Activated T-cell treated with anti-CD3 and anti-CD28 coated beads, Interleukin-2, amount 50 U/mL, for 24 hours (primary cell): ENCODE data around the gene GNAZ.

Source experiments
- DNase-seq: peaks from one replicate; pipeline ENCODE4 v3.0.0-alpha.2; 2020
- H3K27ac Mint-ChIP-seq: 2 replicates; pipeline ENCODE4 v1.8.0; 2020; ENCODE audit warnings: mild to moderate bottlenecking, mixed read lengths
- H3K27me3 Mint-ChIP-seq: 2 replicates; pipeline ENCODE4 v1.8.0; 2020; ENCODE audit warnings: mixed read lengths
- H3K36me3 Mint-ChIP-seq: 2 replicates; pipeline ENCODE4 v1.8.0; 2020; ENCODE audit warnings: low read depth, mixed read lengths
- H3K4me1 Mint-ChIP-seq: 2 replicates; pipeline ENCODE4 v1.8.0; 2020; ENCODE audit warnings: low read depth, mixed read lengths
- H3K4me3 Mint-ChIP-seq: 2 replicates; pipeline ENCODE4 v1.8.0; 2020; ENCODE audit warnings: mild to moderate bottlenecking, moderate library complexity, mixed read lengths
- H3K9me3 Mint-ChIP-seq: 2 replicates; pipeline ENCODE4 v1.8.0; 2020; ENCODE audit warnings: mixed read lengths

The GNAZ gene

DNA sequence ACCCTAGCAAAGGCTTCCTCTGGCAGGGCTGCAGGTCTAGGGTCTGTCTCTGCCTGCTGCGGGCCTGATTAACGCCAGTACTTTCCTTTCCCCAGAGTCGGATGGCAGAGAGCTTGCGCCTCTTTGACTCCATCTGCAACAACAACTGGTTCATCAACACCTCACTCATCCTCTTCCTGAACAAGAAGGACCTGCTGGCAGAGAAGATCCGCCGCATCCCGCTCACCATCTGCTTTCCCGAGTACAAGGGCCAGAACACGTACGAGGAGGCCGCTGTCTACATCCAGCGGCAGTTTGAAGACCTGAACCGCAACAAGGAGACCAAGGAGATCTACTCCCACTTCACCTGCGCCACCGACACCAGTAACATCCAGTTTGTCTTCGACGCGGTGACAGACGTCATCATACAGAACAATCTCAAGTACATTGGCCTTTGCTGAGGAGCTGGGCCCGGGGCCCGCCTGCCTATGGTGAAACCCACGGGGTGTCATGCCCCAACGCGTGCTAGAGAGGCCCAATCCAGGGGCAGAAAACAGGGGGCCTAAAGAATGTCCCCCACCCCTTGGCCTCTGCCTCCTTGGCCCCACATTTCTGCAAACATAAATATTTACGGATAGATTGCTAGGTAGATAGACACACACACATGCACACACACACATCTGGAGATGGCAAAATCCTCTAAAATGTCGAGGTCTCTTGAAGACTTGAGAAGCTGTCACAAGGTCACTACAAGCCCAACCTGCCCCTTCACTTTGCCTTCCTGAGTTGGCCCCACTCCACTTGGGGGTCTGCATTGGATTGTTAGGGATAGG, 52.9 kb downstream of the GNAZ start:
- H3K27me3 Mint-ChIP-seq, result no peaks in the 10 kb centered on the region
- H3K4me3 Mint-ChIP-seq, result no peak overlapping the region
- H3K27ac Mint-ChIP-seq, result no peak overlapping the region
- peaks cover 14% of the 10 kb centered on the region for H3K4me1 Mint-ChIP-seq
- peaks cover 5% of the 10 kb centered on the region for H3K36me3 Mint-ChIP-seq
- no peak for DNase-seq
- no peaks in the 10 kb centered on the region for H3K9me3 Mint-ChIP-seq

GRCh38 chr22:23123804-23124254, 53.5 kb downstream of the GNAZ start:
- H3K4me3 Mint-ChIP-seq, result no peak overlapping the region
- H3K36me3 Mint-ChIP-seq, result peaks cover 5% of the 10 kb centered on the region
- peaks cover 14% of the 10 kb centered on the region for H3K4me1 Mint-ChIP-seq
- no peaks in the 10 kb centered on the region for H3K27me3 Mint-ChIP-seq
- H3K27ac Mint-ChIP-seq, result no peak overlapping the region
- no peaks in the 10 kb centered on the region for H3K9me3 Mint-ChIP-seq
- DNase-seq, result no peak

GRCh38 chr22:23124611-23125511, 54.5 kb downstream of the GNAZ start:
- H3K27ac Mint-ChIP-seq, result no peak overlapping the region
- peaks cover 6% of the 10 kb centered on the region for H3K4me1 Mint-ChIP-seq
- H3K36me3 Mint-ChIP-seq, result no peaks in the 10 kb centered on the region
- no peak for DNase-seq
- H3K4me3 Mint-ChIP-seq, result no peak overlapping the region
- no peaks in the 10 kb centered on the region for H3K9me3 Mint-ChIP-seq
- no peaks in the 10 kb centered on the region for H3K27me3 Mint-ChIP-seq

DNA sequence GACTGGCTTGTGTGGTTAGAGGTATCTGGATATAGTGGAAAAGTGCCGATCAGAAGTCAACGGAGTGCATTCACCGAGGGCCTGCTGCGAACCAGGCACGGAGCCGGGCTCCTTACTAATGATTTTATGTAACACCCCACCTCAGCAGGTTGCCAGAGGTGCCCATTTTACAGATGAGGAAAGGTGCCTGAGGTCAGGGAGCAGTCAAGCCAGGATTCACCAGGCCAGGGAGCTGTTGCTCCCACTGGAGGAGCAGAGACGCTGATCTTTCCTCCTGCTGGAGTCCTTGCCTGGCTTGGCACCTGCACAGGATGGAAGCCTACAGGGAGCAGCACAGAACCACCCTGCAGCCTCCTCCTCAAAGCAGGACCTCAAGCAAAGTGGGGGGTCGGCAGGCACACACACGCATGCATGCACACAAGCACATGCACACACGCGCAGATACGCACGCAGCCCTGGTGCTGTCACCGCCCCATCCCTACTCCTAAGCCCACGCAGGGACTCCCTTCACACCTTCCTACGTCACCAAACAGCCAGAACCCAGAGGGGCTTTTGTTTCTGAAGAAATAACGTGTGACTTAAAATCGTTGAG, 55.3 kb downstream of the GNAZ start:
- Mint-ChIP-seq H3K36me3 (no peaks in the 10 kb centered on the region), H3K27me3 (no peaks in the 10 kb centered on the region), H3K4me3 (no peak overlapping the region), H3K27ac (no peak overlapping the region), H3K9me3 (no peaks in the 10 kb centered on the region), H3K4me1 (peaks cover 3% of the 10 kb centered on the region)
- DNase-seq, result no peak

GRCh38 chr22:23126165-23127054, 56.1 kb downstream of the GNAZ start:
- Mint-ChIP-seq H3K4me1 (peaks cover 3% of the 10 kb centered on the region), H3K27me3 (no peaks in the 10 kb centered on the region), H3K27ac (no peak overlapping the region), H3K4me3 (no peak overlapping the region), H3K9me3 (no peaks in the 10 kb centered on the region), H3K36me3 (no peaks in the 10 kb centered on the region)
- DNase-seq, result no peak

DNA sequence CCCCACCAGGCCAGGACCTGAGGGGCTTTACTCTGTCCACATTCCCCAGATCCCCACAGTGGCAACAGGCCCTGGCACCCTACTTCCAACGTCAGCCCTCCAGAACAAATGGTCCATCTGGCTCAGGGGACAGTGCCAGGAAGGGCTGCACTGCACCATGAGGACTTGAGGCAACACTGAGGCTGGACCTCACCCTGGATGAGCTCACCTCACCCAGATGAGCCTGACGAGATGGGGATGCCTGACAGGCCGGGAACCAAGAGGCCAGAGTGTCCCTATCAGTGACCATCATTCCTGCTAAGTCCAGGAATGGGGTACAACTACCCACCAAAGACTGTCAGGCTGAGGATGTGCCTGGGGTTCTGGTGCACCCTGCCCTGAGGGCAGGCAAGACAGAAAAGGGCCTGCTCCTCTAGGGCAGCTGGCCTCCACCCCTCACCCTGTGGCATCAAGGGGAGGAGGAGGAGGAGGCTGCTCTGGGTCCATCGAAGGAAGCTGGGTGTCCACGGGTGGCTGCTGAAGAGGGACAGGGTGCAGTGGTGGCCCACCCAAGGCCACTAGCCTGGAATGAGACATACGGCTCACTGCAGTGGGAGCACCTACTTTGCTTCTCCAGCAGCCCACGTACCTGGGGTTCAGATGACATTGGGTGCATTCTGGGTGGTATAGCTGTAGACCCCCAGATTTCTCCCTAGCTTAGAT, 56.9 kb downstream of the GNAZ start:
- DNase-seq, result no peak
- H3K27ac Mint-ChIP-seq, result no peak overlapping the region
- no peaks in the 10 kb centered on the region for H3K27me3 Mint-ChIP-seq
- peaks cover 3% of the 10 kb centered on the region for H3K4me1 Mint-ChIP-seq
- H3K36me3 Mint-ChIP-seq, result no peaks in the 10 kb centered on the region
- no peaks in the 10 kb centered on the region for H3K9me3 Mint-ChIP-seq
- H3K4me3 Mint-ChIP-seq, result no peak overlapping the region

DNA sequence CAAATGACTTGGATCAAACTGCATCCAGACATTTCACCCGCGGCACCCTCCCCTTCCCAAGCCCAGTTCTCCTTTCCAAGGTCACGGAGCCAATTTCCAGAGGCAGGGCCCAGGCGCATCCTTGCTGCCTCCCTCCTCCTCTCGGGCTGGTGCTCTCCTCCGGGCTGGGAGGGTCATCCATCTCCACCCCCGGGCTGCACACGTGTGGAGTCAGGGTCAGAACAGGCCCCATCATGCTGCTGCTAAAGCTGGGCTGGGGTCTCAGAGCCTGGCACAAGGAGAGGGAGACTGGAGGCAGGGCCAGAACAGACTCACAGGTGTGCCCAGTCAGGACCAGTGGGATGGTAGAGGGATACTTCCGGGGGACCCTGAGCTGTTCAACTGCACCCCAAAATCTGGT, 57.5 kb downstream of the GNAZ start:
- no peak for DNase-seq
- no peaks in the 10 kb centered on the region for H3K9me3 Mint-ChIP-seq
- H3K36me3 Mint-ChIP-seq, result no peaks in the 10 kb centered on the region
- no peak overlapping the region for H3K27ac Mint-ChIP-seq
- peaks cover 3% of the 10 kb centered on the region for H3K4me1 Mint-ChIP-seq
- H3K27me3 Mint-ChIP-seq, result no peaks in the 10 kb centered on the region
- H3K4me3 Mint-ChIP-seq, result no peak overlapping the region

- Mint-ChIP-seq H3K4me1 (peaks cover 3% of the 10 kb centered on the region), H3K27me3 (no peaks in the 10 kb centered on the region), H3K9me3 (no peaks in the 10 kb centered on the region), H3K4me3 (no peak overlapping the region), H3K27ac (no peak overlapping the region), H3K36me3 (no peaks in the 10 kb centered on the region)
- DNase-seq, result peak; percentile 82
Measured at GRCh38 chr22:23128269-23129108, 58.2 kb downstream of the GNAZ start.

GRCh38 chr22:23129149-23129548, 58.8 kb downstream of the GNAZ start:
- no peak overlapping the region for H3K4me3 Mint-ChIP-seq
- H3K9me3 Mint-ChIP-seq, result no peaks in the 10 kb centered on the region
- no peaks in the 10 kb centered on the region for H3K27me3 Mint-ChIP-seq
- H3K4me1 Mint-ChIP-seq, result peaks cover 3% of the 10 kb centered on the region
- DNase-seq, result no peak
- no peaks in the 10 kb centered on the region for H3K36me3 Mint-ChIP-seq
- no peak overlapping the region for H3K27ac Mint-ChIP-seq

DNA sequence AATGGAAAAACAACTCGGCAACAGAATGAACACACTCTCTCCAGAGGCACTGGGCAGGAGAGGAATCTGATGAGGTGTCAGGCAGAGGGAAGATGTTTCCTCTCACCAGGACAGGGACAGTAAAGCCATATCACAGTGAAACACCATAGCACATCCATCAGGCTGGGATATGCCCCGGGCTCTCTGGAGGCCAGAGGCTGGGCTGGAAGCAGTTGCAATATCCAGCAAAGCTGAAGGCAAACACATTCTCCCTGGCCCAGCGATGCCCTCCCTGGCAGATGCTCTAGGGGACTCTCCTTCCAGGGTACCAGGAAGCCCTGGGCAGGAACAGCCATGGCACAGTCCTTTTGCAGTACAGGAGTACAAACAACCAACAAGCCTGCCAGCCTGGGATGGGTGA, 60.4 kb downstream of the GNAZ start:
- no peak overlapping the region for H3K27ac Mint-ChIP-seq
- H3K27me3 Mint-ChIP-seq, result no peaks in the 10 kb centered on the region
- no peaks in the 10 kb centered on the region for H3K9me3 Mint-ChIP-seq
- no peaks in the 10 kb centered on the region for H3K36me3 Mint-ChIP-seq
- no peak overlapping the region for H3K4me3 Mint-ChIP-seq
- peaks cover 3% of the 10 kb centered on the region for H3K4me1 Mint-ChIP-seq
- DNase-seq, result no peak

- Mint-ChIP-seq H3K4me1 (peaks cover 12% of the 10 kb centered on the region), H3K9me3 (no peaks in the 10 kb centered on the region)
Measured at GRCh38 chr22:23131931-23132330, 61.6 kb downstream of the GNAZ start.

DNA sequence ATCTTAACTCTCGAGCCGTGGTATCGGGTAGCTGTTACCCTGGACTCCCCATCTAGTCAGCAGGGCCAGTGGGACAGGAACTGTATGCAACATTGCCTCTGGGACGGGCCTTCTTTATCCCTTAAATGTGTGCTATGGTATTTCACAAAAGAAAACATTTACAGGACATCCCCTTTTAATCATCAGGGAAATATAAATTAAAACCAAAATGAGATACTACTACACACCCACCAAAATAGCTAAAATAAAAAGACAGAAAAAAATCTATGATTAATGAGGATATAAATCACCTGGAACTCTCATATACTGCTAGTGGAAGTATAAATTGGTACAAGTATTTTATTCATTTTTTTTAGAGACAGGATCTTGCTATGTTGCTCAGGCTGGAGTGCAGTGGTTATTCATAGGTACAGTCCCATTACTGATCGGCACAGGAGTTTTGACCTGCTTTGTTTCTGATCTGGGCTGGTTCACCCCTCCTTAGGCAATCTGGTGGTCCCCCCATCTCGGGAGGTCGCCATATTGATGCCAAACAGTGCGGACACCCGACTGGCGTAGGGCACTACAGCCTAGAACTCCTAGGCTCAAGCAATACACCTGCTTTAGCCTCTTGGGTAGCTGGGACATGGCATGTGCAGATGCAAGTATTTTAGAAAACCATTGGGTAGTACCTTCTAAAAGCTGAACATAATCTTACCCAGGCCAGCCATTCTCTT, 62.2 kb downstream of the GNAZ start:
- DNase-seq, result no peak
- no peaks in the 10 kb centered on the region for H3K36me3 Mint-ChIP-seq
- no peak overlapping the region for H3K4me3 Mint-ChIP-seq
- H3K27ac Mint-ChIP-seq, result no peak overlapping the region
- peaks cover 18% of the 10 kb centered on the region for H3K4me1 Mint-ChIP-seq
- no peaks in the 10 kb centered on the region for H3K27me3 Mint-ChIP-seq
- no peaks in the 10 kb centered on the region for H3K9me3 Mint-ChIP-seq

More at GRCh38 chr22:23131931-23132330, 61.6 kb downstream of the GNAZ start:
- Mint-ChIP-seq H3K27ac (no peak overlapping the region), H3K27me3 (no peaks in the 10 kb centered on the region), H3K4me3 (no peak overlapping the region), H3K36me3 (no peaks in the 10 kb centered on the region)
- no peak for DNase-seq
